Retinal pigment epithelial cell (primary cell): ENCODE results near the gene POLR3G.
A peak's percentile ranks its signal among the peaks of the same experiment; 100 is the strongest.

Source experiments
- DNase-seq: peaks from one replicate; pipeline ENCODE4 v3.0.0-alpha.2; 2010; ENCODE audit warnings: low read depth
- H3K4me3 ChIP-seq: 2 replicates; pipeline ENCODE4 v1.5.1; 2011; ENCODE audit warnings: mild to moderate bottlenecking, low read length, control low read depth, moderate library complexity
- CTCF ChIP-seq: conservative IDR thresholded peaks from 2 replicates; pipeline ENCODE4 v1.5.1; 2011; ENCODE audit warnings: low read depth, low read length, control low read depth, inconsistent platforms

Gene POLR3G

DNA sequence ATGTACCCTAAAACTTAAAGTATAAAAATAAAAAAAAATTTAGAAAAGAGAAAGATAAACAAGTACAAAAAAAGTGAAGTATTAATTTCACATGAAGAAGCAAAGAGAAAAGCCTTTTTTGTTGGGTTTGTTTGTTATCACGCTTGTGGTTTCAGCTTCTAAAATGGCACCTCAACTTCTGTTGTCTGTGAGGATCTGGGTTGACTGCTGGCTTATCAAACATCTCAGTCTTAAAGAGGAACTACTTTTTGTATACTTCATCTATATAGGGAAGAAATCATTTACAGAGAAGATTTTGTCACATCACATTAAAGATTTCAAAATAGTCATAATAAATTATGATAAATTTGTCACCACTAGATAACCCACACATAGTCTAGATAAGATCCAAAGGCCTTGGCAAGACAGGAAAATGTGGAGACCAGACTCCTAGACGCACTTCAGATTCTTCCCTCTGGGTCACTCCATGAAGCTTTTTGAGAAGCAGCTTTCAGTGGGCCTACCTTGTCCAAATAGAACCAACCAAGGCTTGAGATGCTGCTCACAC, 75.1 kb downstream of the POLR3G start:
- no peak for DNase-seq
- TF ChIP-seq CTCF: no peak
- H3K4me3 ChIP-seq: no peak overlapping the region

DNA sequence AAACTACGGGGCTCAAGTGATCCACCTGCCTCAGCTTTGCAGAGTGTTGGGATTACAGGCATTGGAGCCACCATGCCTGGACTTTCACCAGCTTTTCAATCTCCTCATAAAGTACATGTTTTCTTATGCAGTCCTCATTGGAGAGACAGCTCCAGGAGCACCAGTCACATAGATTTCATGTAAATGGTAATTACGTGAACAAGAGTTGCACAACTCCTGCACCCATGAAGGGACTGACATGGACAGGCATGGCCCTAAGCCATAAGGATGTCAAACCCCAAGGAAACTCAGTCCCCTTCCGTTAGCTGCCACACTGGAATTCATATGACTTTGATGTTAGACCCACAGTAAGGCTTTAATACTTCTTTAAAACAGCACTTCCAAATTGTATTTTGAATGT, 76.3 kb downstream of the POLR3G start:
- H3K4me3 ChIP-seq: no peak overlapping the region
- DNase-seq: no peak
- no peak for TF ChIP-seq CTCF

- no peak for TF ChIP-seq CTCF
- no peak for DNase-seq
- no peak overlapping the region for H3K4me3 ChIP-seq
Observed at GRCh38 chr5:90551376-90551775, 76.7 kb downstream of the POLR3G start.

- DNase-seq: no peak
- no peak overlapping the region for H3K4me3 ChIP-seq
- no peak for TF ChIP-seq CTCF
Observed at GRCh38 chr5:90553711-90554110, 79.0 kb downstream of the POLR3G start.

- no peak for TF ChIP-seq CTCF
- H3K4me3 ChIP-seq: no peak overlapping the region
Observed at GRCh38 chr5:90554358-90555006, 79.8 kb downstream of the POLR3G start.

GRCh38 chr5:90555666-90556065, 81.0 kb downstream of the POLR3G start:
- DNase-seq: no peak
- TF ChIP-seq CTCF: no peak
- no peak overlapping the region for H3K4me3 ChIP-seq

More at GRCh38 chr5:90554358-90555006, 79.8 kb downstream of the POLR3G start:
- DNase-seq: no peak

DNA sequence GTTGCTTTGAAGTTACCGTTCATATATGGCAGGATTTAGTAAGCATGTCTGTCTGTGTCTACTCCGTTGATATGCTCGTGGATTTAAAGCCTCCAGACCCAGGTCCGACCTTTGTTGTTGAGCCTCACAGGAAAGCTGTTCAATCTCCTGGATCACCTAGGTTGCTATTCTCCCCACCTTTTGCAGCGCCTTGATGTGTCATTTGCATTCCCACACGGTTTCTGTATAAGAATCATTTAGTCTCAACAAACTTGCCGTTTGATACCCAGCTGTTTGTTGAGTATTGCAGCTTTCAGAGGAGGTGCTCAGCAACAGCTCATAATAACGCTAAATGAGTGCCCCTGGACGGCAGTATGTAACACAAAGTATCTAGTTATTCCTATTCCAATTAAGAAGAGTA, 82.7 kb downstream of the POLR3G start:
- no peak for DNase-seq
- H3K4me3 ChIP-seq: peak overlapping the region; percentile 74
- no peak for TF ChIP-seq CTCF
